Hepatocyte (in vitro differentiated cells): ENCODE results near the gene SLC25A33. TPM values are rescaled to one million over a fixed set of nuclear protein-coding genes. Genes with fewer than 3 reads are reported as not detected.

Source experiments
- DNase-seq: peaks from one replicate; pipeline ENCODE4 v3.0.0-alpha.2; 2016; ENCODE audit warnings: low spot score
- H2AFZ ChIP-seq: fragments of 200-600 bp; sonication (generic); 2 replicates; pipeline ENCODE4 v1.6.0; 2016; ENCODE audit warnings: antibody characterized with exemption, mild to moderate bottlenecking
- H3K27ac ChIP-seq: fragments of 200-600 bp; sonication (generic); 2 replicates; pipeline ENCODE4 v1.5.1; 2016; ENCODE audit warnings: mild to moderate bottlenecking
- H3K27me3 ChIP-seq: fragments of 200-600 bp; sonication (generic); 2 replicates; pipeline ENCODE4 v1.6.1; 2016
- H3K36me3 ChIP-seq: fragments of 200-600 bp; sonication (generic); replicated peaks from 2 replicates; pipeline ENCODE4 v1.5.1; 2016; ENCODE audit warnings: low read depth; ENCODE audit not compliant: insufficient read depth
- H3K4me1 ChIP-seq: fragments of 200-600 bp; sonication (generic); 2 replicates; pipeline ENCODE4 v1.5.1; 2016; ENCODE audit warnings: mild to moderate bottlenecking, moderate library complexity; ENCODE audit not compliant: insufficient read depth
- H3K4me2 ChIP-seq: fragments of 200-600 bp; sonication (generic); 2 replicates; pipeline ENCODE4 v1.6.0; 2016
- H3K4me3 ChIP-seq: fragments of 200-600 bp; sonication (generic); 2 replicates; pipeline ENCODE4 v1.5.1; 2016; ENCODE audit warnings: mild to moderate bottlenecking
- H3K79me2 ChIP-seq: fragments of 200-600 bp; sonication (generic); 2 replicates; pipeline ENCODE4 v1.6.0; 2017; ENCODE audit warnings: mild to moderate bottlenecking
- H3K9me2 ChIP-seq: fragments of 200-600 bp; sonication (generic); replicated peaks from 2 replicates; pipeline ENCODE4 v1.6.0; 2017; ENCODE audit warnings: mild to moderate bottlenecking; ENCODE audit not compliant: insufficient read depth
- H3K9me3 ChIP-seq: fragments of 200-600 bp; sonication (generic); 2 replicates; pipeline ENCODE4 v1.5.1; 2016; ENCODE audit warnings: low read depth, mild to moderate bottlenecking
- H4K20me1 ChIP-seq: fragments of 200-600 bp; sonication (generic); 2 replicates; pipeline ENCODE4 v1.6.0; 2016; ENCODE audit warnings: mild to moderate bottlenecking; ENCODE audit not compliant: insufficient read depth, poor library complexity, severe bottlenecking
- EZH2 ChIP-seq: fragments of 200-600 bp; sonication (generic); IDR thresholded peaks from 2 replicates; pipeline ENCODE4 v1.6.1; 2016; ENCODE audit warnings: antibody characterized with exemption, mild to moderate bottlenecking, borderline replicate concordance
- EZH2phosphoT487 ChIP-seq: fragments of 200-600 bp; sonication (generic); IDR thresholded peaks from one replicate; pipeline ENCODE4 v1.6.1; 2018; ENCODE audit warnings: antibody characterized with exemption, mild to moderate bottlenecking, low read depth, moderate library complexity; ENCODE audit not compliant: unreplicated experiment, severe bottlenecking
- WGBS: methylation state at CpG from one replicate; pipeline ENCODE4 v1.1.6; 2016; ENCODE audit warnings: low lambda C conversion rate; ENCODE audit errors: missing lambda C conversion rate; 5-methylcytosine and 5-hydroxymethylcytosine counted together
- polyA plus RNA-seq: library from polyadenylated mRNA; unstranded; fragments of >200 nt; fragmentation: Nextera tagmentation; extraction: Ambion mirVana; gene quantifications from 2 replicates; pipeline ENCODE4 v1.2.1, GENCODE V29; 2016
- total RNA-seq: library from RNA; depleted of rRNA; stranded (reverse); fragments of >200 nt; gene quantifications from 2 replicates; pipeline ENCODE4 v1.2.3, GENCODE V29; 2014
- TF ChIP-seq, protein P1 (sequence below): fragments of 200-600 bp; sonication (generic); IDR thresholded peaks from 2 replicates; pipeline ENCODE4 v1.5.1; 2016; ENCODE audit warnings: antibody characterized with exemption, mild to moderate bottlenecking; ENCODE audit not compliant: poor library complexity

The SLC25A33 gene
- total and polyA plus RNA-seq, 2 experiments from 2014 or later = 14.4 to 21.7 TPM

- TF ChIP-seq EZH2 (no peak), EZH2phosphoT487 (no peak)
- TF ChIP-seq, protein P1, sequence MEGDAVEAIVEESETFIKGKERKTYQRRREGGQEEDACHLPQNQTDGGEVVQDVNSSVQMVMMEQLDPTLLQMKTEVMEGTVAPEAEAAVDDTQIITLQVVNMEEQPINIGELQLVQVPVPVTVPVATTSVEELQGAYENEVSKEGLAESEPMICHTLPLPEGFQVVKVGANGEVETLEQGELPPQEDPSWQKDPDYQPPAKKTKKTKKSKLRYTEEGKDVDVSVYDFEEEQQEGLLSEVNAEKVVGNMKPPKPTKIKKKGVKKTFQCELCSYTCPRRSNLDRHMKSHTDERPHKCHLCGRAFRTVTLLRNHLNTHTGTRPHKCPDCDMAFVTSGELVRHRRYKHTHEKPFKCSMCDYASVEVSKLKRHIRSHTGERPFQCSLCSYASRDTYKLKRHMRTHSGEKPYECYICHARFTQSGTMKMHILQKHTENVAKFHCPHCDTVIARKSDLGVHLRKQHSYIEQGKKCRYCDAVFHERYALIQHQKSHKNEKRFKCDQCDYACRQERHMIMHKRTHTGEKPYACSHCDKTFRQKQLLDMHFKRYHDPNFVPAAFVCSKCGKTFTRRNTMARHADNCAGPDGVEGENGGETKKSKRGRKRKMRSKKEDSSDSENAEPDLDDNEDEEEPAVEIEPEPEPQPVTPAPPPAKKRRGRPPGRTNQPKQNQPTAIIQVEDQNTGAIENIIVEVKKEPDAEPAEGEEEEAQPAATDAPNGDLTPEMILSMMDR = no peak
- no peak for DNase-seq
- Histone ChIP-seq H3K4me1 (no peaks in the 10 kb centered on the region), H4K20me1 (no peaks in the 10 kb centered on the region), H3K4me3 (no peak overlapping the region), H3K36me3 (no peaks in the 10 kb centered on the region), H3K27me3 (no peaks in the 10 kb centered on the region), H3K4me2 (no peak overlapping the region), H3K9me2 (no peaks in the 10 kb centered on the region), H3K27ac (no peak overlapping the region), H2AFZ (no peak overlapping the region), H3K79me2 (no peaks in the 10 kb centered on the region), H3K9me3 (no peaks in the 10 kb centered on the region)
- 82% methylated on average over 8 of the region's 9 CpGs for WGBS
Measured at GRCh38 chr1:9626201-9626608, 86.9 kb downstream of the SLC25A33 start.

- no peaks in the 10 kb centered on the region for H3K9me2 ChIP-seq
- no peaks in the 10 kb centered on the region for H3K36me3 ChIP-seq
- no peaks in the 10 kb centered on the region for H3K79me2 ChIP-seq
- no peaks in the 10 kb centered on the region for H3K27me3 ChIP-seq
- H3K9me3 ChIP-seq = no peaks in the 10 kb centered on the region
- DNase-seq = no peak
- no peak overlapping the region for H3K27ac ChIP-seq
- no peak for TF ChIP-seq EZH2
- H3K4me1 ChIP-seq = no peaks in the 10 kb centered on the region
- H4K20me1 ChIP-seq = no peaks in the 10 kb centered on the region
- 88% methylated on average over 19 of the region's 23 CpGs for WGBS
- no peak overlapping the region for H3K4me2 ChIP-seq
- H2AFZ ChIP-seq = no peak overlapping the region
- H3K4me3 ChIP-seq = no peak overlapping the region
Measured at GRCh38 chr1:9628541-9629444, 89.5 kb downstream of the SLC25A33 start.

DNA sequence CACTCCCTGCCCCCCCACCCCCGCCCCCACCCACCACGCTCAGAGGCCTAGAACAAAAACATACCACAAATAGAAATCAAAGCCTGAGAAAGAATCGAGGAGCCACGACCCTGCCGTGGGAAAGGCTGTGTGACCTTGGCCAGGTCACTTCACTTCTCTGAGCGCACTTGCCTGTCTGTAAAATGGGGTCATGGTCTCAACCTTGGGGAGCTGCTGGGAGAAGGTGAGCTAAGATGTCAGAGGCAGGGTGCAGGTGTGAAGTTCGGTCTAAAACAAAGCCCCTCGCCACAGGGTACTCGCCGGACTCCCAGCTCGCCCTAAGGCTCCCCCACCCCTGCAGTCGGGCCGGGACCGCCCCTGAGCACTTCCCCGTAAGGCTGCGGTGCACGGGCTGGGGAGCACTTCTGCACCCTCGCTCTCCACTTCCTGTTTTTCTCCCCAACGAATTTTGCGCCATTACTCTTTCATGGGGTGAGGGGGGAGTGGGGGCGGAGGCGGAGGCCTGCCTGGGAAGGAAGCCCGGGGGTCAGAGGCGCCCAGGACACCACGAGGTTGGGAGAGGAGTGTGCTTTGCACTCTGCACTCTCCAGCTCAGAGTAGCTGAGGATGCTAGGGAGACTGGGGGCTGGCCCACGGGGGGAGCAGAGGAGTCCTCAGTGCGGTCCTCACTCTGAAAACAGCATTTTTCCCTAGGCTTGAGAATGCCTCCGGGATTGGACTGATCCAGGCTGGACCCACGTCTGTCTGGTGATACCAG lies 90.4 kb downstream of the SLC25A33 start:
- no peaks in the 10 kb centered on the region for H3K27me3 ChIP-seq
- no peak overlapping the region for H2AFZ ChIP-seq
- no peak overlapping the region for H3K27ac ChIP-seq
- H4K20me1 ChIP-seq = no peaks in the 10 kb centered on the region
- no peak for DNase-seq
- H3K4me2 ChIP-seq = no peak overlapping the region
- H3K9me3 ChIP-seq = no peaks in the 10 kb centered on the region
- TF ChIP-seq EZH2 (no peak), EZH2phosphoT487 (no peak)
- TF ChIP-seq, protein P1 = no peak
- no peak overlapping the region for H3K4me3 ChIP-seq
- no peaks in the 10 kb centered on the region for H3K79me2 ChIP-seq
- H3K9me2 ChIP-seq = no peaks in the 10 kb centered on the region
- no peaks in the 10 kb centered on the region for H3K36me3 ChIP-seq
- H3K4me1 ChIP-seq = no peaks in the 10 kb centered on the region
- 82% methylated on average over 28 of the region's 29 CpGs for WGBS
